H1 (cell line): ENCODE data around the gene DCLK1. TPM values are rescaled to one million over a fixed set of nuclear protein-coding genes. Genes with fewer than 3 reads are reported as not detected.

Experiments
- CTCF ChIA-PET: fragments of 300-600 bp; sonication (Branson Sonifier 250); formaldehyde crosslinking; loops from one replicate; lab custom pipeline; 2021; ENCODE audit not compliant: partially characterized antibody; lab: Charles Lee
- POLR2A ChIA-PET: fragments of 300-600 bp; sonication (Branson Sonifier 250); formaldehyde crosslinking; loops from one replicate; lab custom pipeline; 2021; ENCODE audit warnings: inconsistent platforms; ENCODE audit not compliant: partially characterized antibody; lab: Charles Lee
- DNase-seq, 2 experiments: peaks; one replicate each; pipeline versions ENCODE4 v3.0.0 to v3.0.0-alpha.2; 2010 to 2022; ENCODE audit warnings: low spot score in 2 of 2, low read depth in 1 of 2, mixed read lengths in 1 of 2
- FAIRE-seq: peaks from 2 replicates; lab custom pipeline; 2011; peaks lifted over from hg19 to GRCh38; lab: Jason Lieb, UNC
- H2AFZ ChIP-seq: 2 replicates; pipeline ENCODE4 v1.8.1; 2012; ENCODE audit warnings: low read length, inconsistent platforms
- H2AK5ac ChIP-seq: 2 replicates; pipeline ENCODE4 v1.6.1; 2013; ENCODE audit warnings: low read depth, low read length
- H2BK120ac ChIP-seq: replicated peaks from 2 replicates; pipeline ENCODE3; 2013; ENCODE audit warnings: low read depth, low read length, inconsistent platforms
- H2BK12ac ChIP-seq: 2 replicates; pipeline ENCODE4 v1.6.1; 2013; ENCODE audit warnings: low read depth, low read length
- H2BK15ac ChIP-seq: 2 replicates; pipeline ENCODE4 v1.6.1; 2013; ENCODE audit warnings: low read length
- H2BK20ac ChIP-seq: 2 replicates; pipeline ENCODE4 v1.6.1; 2013; ENCODE audit warnings: low read length
- H2BK5ac ChIP-seq: 2 replicates; pipeline ENCODE4 v1.6.1; 2013; ENCODE audit warnings: low read depth, low read length
- H3K14ac ChIP-seq: 2 replicates; pipeline ENCODE4 v1.6.1; 2013; ENCODE audit warnings: inconsistent platforms; ENCODE audit not compliant: insufficient read length
- H3K18ac ChIP-seq: 2 replicates; pipeline ENCODE4 v1.6.1; 2013; ENCODE audit warnings: low read length; ENCODE audit errors: extremely low read depth
- H3K23ac ChIP-seq: 2 replicates; pipeline ENCODE4 v1.6.1; 2013; ENCODE audit warnings: inconsistent platforms; ENCODE audit not compliant: insufficient read length
- H3K23me2 ChIP-seq: 2 replicates; pipeline ENCODE4 v1.6.1; 2013; ENCODE audit warnings: low read depth, low read length
- H3K27ac ChIP-seq: 2 replicates; pipeline ENCODE4 v1.6.1; 2011; ENCODE audit warnings: low read depth, low read length, inconsistent platforms
- H3K27me3 ChIP-seq, 4 experiments: replicated peaks in 1 of 4; 1 replicate in 1 of 4; 2 replicates in 3 of 4; pipeline versions ENCODE4 v1.6.1 to v1.8.1; 2011 to 2013; ENCODE audit warnings: low read length in 3 of 4, mild to moderate bottlenecking in 3 of 4, inconsistent platforms in 2 of 4, mixed read lengths in 2 of 4, moderate library complexity in 1 of 4; ENCODE audit not compliant: control insufficient read depth in 3 of 4, insufficient read depth in 3 of 4; ENCODE audit errors: extremely low read depth in 1 of 4
- H3K36me3 ChIP-seq, 4 experiments: 2 replicates each; pipeline versions ENCODE4 v1.6.1 to v1.8.1; 2011 to 2013; ENCODE audit warnings: mild to moderate bottlenecking in 4 of 4, low read length in 3 of 4, moderate library complexity in 2 of 4, control low read depth in 1 of 4, inconsistent platforms in 1 of 4; ENCODE audit not compliant: insufficient read depth in 4 of 4, control insufficient read depth in 2 of 4
- H3K4ac ChIP-seq: replicated peaks from 2 replicates; pipeline ENCODE3; 2013; ENCODE audit warnings: low read length, low read depth, mixed read lengths, inconsistent platforms; ENCODE audit not compliant: insufficient read length
- H3K4me1 ChIP-seq, 4 experiments: replicated peaks in 1 of 4; 1 replicate in 1 of 4; 2 replicates in 3 of 4; pipeline versions ENCODE4 v1.6.1 to v1.8.1; 2011 to 2013; ENCODE audit warnings: low read length in 3 of 4, inconsistent platforms in 2 of 4, mixed read lengths in 1 of 4; ENCODE audit not compliant: insufficient read depth in 4 of 4, control insufficient read depth in 3 of 4
- H3K4me2 ChIP-seq, 2 experiments: 2 replicates each; pipeline versions ENCODE4 v1.6.1 to v1.8.1; 2011 to 2013; ENCODE audit warnings: low read depth in 2 of 2, low read length in 2 of 2, control low read depth in 1 of 2, inconsistent platforms in 1 of 2, mild to moderate bottlenecking in 1 of 2; ENCODE audit not compliant: insufficient read depth in 1 of 2
- H3K4me3 ChIP-seq, 4 experiments: fragments of 200-600, 300-600 bp in 1 of 4; sonication (generic), shearing (Covaris generic), sonication (Bioruptor Twin) in 1 of 4; 2 replicates each; pipeline versions ENCODE4 v1.5.1 to v1.8.1; 2011 to 2016; ENCODE audit warnings: low read length in 4 of 4, low read depth in 3 of 4, control low read depth in 2 of 4, inconsistent platforms in 2 of 4, mild to moderate bottlenecking in 2 of 4, mixed read lengths in 1 of 4, moderate library complexity in 1 of 4; ENCODE audit not compliant: insufficient read depth in 2 of 4; ENCODE audit errors: extremely low read depth in 1 of 4
- H3K56ac ChIP-seq: replicated peaks from 2 replicates; pipeline ENCODE3; 2013; ENCODE audit warnings: low read depth, mild to moderate bottlenecking, mixed read lengths, low read length, inconsistent platforms; ENCODE audit not compliant: insufficient read length
- H3K79me1 ChIP-seq: 2 replicates; pipeline ENCODE4 v1.6.1; 2013; ENCODE audit warnings: low read depth, low read length, control low read depth
- H3K79me2 ChIP-seq, 2 experiments: 2 replicates each; pipeline versions ENCODE4 v1.6.1 to v1.8.1; 2012 to 2013; ENCODE audit warnings: low read length in 2 of 2, mild to moderate bottlenecking in 2 of 2, inconsistent platforms in 1 of 2; ENCODE audit not compliant: insufficient read depth in 2 of 2, control insufficient read depth in 1 of 2
- H3K9ac ChIP-seq, 4 experiments: replicated peaks in 1 of 4; 1 replicate in 1 of 4; 2 replicates in 3 of 4; pipeline versions ENCODE4 v1.6.1 to v1.8.1; 2011 to 2013; ENCODE audit warnings: low read depth in 3 of 4, low read length in 3 of 4, control low read depth in 2 of 4, mild to moderate bottlenecking in 2 of 4, moderate library complexity in 2 of 4, inconsistent platforms in 1 of 4; ENCODE audit errors: extremely low read depth in 1 of 4
- H3K9me3 ChIP-seq, 2 experiments: 2 replicates each; pipeline versions ENCODE4 v1.6.1 to v1.8.1; 2012 to 2013; ENCODE audit warnings: mild to moderate bottlenecking in 2 of 2, moderate library complexity in 2 of 2, control low read depth in 1 of 2, inconsistent platforms in 1 of 2, low read depth in 1 of 2, low read length in 1 of 2, mixed read lengths in 1 of 2; ENCODE audit not compliant: insufficient read depth in 2 of 2
- H4K20me1 ChIP-seq, 2 experiments: replicated peaks in 1 of 2; 2 replicates each; pipeline versions ENCODE3 to v1.8.1; 2011 to 2013; ENCODE audit warnings: inconsistent platforms in 2 of 2, low read length in 2 of 2, mild to moderate bottlenecking in 1 of 2; ENCODE audit not compliant: insufficient read depth in 2 of 2, control insufficient read depth in 1 of 2
- H4K5ac ChIP-seq: 2 replicates; pipeline ENCODE4 v1.6.1; 2013; ENCODE audit warnings: low read length, low read depth, mixed read lengths, inconsistent platforms; ENCODE audit not compliant: insufficient read length
- H4K8ac ChIP-seq: 2 replicates; pipeline ENCODE4 v1.8.0; 2013; ENCODE audit warnings: mild to moderate bottlenecking, moderate library complexity, low read length, inconsistent platforms; ENCODE audit not compliant: insufficient read depth; ENCODE audit errors: extremely low read depth
- H4K91ac ChIP-seq: replicated peaks from 2 replicates; pipeline ENCODE3; 2013; ENCODE audit warnings: low read length, mixed read lengths, inconsistent platforms; ENCODE audit not compliant: insufficient read length
- BRCA1 ChIP-seq: IDR thresholded peaks from 2 replicates; pipeline ENCODE4 v1.6.1; 2012; ENCODE audit warnings: low read depth, low read length, improper control_type of control experiment
- KDM4A ChIP-seq: IDR thresholded peaks from one replicate; pipeline ENCODE4 v1.7.1; 2012; ENCODE audit warnings: low read depth, mild to moderate bottlenecking, moderate library complexity, low read length, inconsistent platforms; ENCODE audit not compliant: severe bottlenecking
- SIN3A ChIP-seq, 2 experiments: IDR thresholded peaks in 1 of 2; conservative IDR thresholded peaks in 1 of 2; 2 replicates each; pipeline ENCODE4 v1.6.1; 2011 to 2012; ENCODE audit warnings: low read length in 2 of 2, improper control_type of control experiment in 1 of 2, low read depth in 1 of 2, mild to moderate bottlenecking in 1 of 2
- SUZ12 ChIP-seq: fragments of 200-600 bp; sonication (generic); IDR thresholded peaks from 2 replicates; pipeline ENCODE4 v1.6.1; 2012; ENCODE audit warnings: mild to moderate bottlenecking, inconsistent platforms, low read length, moderate library complexity, mixed read lengths
- WGBS, 2 experiments: shearing (Covaris generic) in 1 of 2; methylation state at CpG; one replicate each; pipeline versions ENCODE4 v1.1.6 to v1.1.7; 2013 to 2015; ENCODE audit warnings: low lambda C conversion rate in 2 of 2, mixed read lengths in 2 of 2, inconsistent platforms in 1 of 2, low coverage in 1 of 2, missing lambda C conversion rate in 1 of 2; ENCODE audit not compliant: insufficient replicate concordance in 2 of 2, insufficient coverage in 1 of 2, insufficient read length in 1 of 2; ENCODE audit errors: extremely low coverage in 1 of 2, missing lambda C conversion rate in 1 of 2; 5-methylcytosine and 5-hydroxymethylcytosine counted together
- polyA plus RNA-seq, 7 experiments: library from polyadenylated mRNA; depleted of rRNA in 3 of 7; stranded (reverse) in 5 of 7; unstranded in 2 of 7; fragments of >200 nt in 5 of 7; fragments of 200-250 nt in 2 of 7; gene quantifications; 1 replicate in 5 of 7; 2 replicates in 1 of 7; 4 replicates in 1 of 7; pipeline versions ENCODE4 v1.2.1 to v1.2.3, GENCODE V29; 2011 to 2013; ENCODE audit warnings: missing spikeins in 2 of 7, mixed read lengths in 2 of 7
- total RNA-seq: library from RNA; stranded (reverse); fragmentation: NEBNext Ultra II Directional; extraction: Animal tissue kit (Norgen Biotek cat#: 25700); gene quantifications from 2 replicates; pipeline ENCODE4 v1.2.1, GENCODE V29; 2021
- TF ChIP-seq, protein P1 (sequence below): IDR thresholded peaks from 2 replicates; pipeline ENCODE4 v1.6.1; 2011; ENCODE audit warnings: low read length, improper control_type of control experiment
- TF ChIP-seq, protein P2 (sequence below): IDR thresholded peaks from 2 replicates; pipeline ENCODE4 v1.6.1; 2011; ENCODE audit warnings: low read depth, mild to moderate bottlenecking, low read length; ENCODE audit not compliant: insufficient read depth
- TF ChIP-seq, protein P3 (sequence below), 3 experiments: IDR thresholded peaks; 1 replicate in 2 of 3; 2 replicates in 1 of 3; pipeline versions ENCODE4 v1.5.1 to v1.6.1; 2011; ENCODE audit warnings: low read length in 3 of 3, mild to moderate bottlenecking in 3 of 3, inconsistent platforms in 2 of 3, low read depth in 1 of 3, moderate library complexity in 1 of 3; ENCODE audit not compliant: insufficient read depth in 1 of 3; ENCODE audit errors: control extremely low read depth in 1 of 3

The DCLK1 gene
- total and polyA plus RNA-seq, 2 of the 8 experiments (the other 6 are each of a cell fraction or from before 2014, with no cell fraction given) = 22.8 to 41.0 TPM

DNA sequence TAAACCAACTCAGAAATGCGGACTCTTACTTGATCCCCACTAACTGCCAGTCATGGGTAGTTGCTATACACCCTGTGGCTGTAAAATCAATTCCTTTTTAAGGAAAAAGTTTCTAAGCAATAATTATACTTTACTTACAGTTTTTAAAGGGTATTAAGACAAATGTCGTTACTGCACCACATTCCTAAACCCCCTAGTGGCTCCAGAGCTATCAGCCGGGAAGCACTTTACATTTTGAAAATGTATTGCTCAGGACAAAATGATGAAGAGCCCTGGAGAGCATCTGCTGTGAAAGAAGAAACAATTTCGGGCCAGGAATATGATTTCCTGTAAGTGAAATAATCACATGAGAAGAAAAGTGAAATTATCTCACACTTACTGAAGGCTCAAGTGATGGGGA is 36.7 kb downstream of the DCLK1 start:
- Histone ChIP-seq H3K9me3 (no peaks in the 10 kb centered on the region; a peak in 1 of 4 replicates), H3K14ac (no peak overlapping the region), H3K18ac (no peak overlapping the region), H4K8ac (no peak overlapping the region), H4K20me1 (no peaks in the 10 kb centered on the region), H3K79me1 (no peaks in the 10 kb centered on the region), H2BK20ac (no peak overlapping the region), H3K56ac (no peak overlapping the region), H3K79me2 (no peaks in the 10 kb centered on the region), H2AK5ac (no peak overlapping the region), H2BK120ac (no peak overlapping the region), H2AFZ (no peak overlapping the region), H4K91ac (no peak overlapping the region), H2BK5ac (no peak overlapping the region), H3K27ac (no peak overlapping the region), H3K36me3 (no peaks in the 10 kb centered on the region), H3K4me1 (peaks cover 0 to 5% (median 0%) of the 10 kb centered on the region in 4 experiments; a peak in 1 of 7 replicates), H3K4me3 (no peak overlapping the region), H3K4ac (no peak overlapping the region), H3K27me3 (no peaks in the 10 kb centered on the region), H2BK12ac (no peak overlapping the region), H3K9ac (no peak overlapping the region), H3K23ac (no peak overlapping the region), H4K5ac (no peak overlapping the region), H3K4me2 (no peak overlapping the region), H3K23me2 (no peaks in the 10 kb centered on the region), H2BK15ac (no peak overlapping the region)
- DNase-seq (no peak), FAIRE-seq (no peak)
- ChIA-PET CTCF (interaction anchor here (0.6 to 3.0 kb wide), 5 partner anchors 8 to 399 kb away, joined by 3 to 14 read pairs (median 3); no protein-coding TSS in a partner anchor), POLR2A (interaction anchor here (0.8 to 1.2 kb wide), 2 partner anchors 13 to 36 kb away, joined by 3 to 4 read pairs; no protein-coding TSS in a partner anchor)
- WGBS, 2 experiments = 73% methylated on average over 4 of the region's 4 CpGs; no CpG with 5 or more reads in 1 of the 2 experiments
- TF ChIP-seq BRCA1 = no peak
- no peak for TF ChIP-seq SIN3A (conservative IDR thresholded peaks at IDR 0.05 in 1 of 2, IDR thresholded peaks at IDR 0.05 in 1 of 2; ENCODE audit: low read depth in 1 of 2, low read length in 2 of 2)
- TF ChIP-seq, protein P1, sequence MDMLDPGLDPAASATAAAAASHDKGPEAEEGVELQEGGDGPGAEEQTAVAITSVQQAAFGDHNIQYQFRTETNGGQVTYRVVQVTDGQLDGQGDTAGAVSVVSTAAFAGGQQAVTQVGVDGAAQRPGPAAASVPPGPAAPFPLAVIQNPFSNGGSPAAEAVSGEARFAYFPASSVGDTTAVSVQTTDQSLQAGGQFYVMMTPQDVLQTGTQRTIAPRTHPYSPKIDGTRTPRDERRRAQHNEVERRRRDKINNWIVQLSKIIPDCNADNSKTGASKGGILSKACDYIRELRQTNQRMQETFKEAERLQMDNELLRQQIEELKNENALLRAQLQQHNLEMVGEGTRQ = no peak
- TF ChIP-seq KDM4A = no peak
- TF ChIP-seq SUZ12 = no peak
- TF ChIP-seq, protein P2, sequence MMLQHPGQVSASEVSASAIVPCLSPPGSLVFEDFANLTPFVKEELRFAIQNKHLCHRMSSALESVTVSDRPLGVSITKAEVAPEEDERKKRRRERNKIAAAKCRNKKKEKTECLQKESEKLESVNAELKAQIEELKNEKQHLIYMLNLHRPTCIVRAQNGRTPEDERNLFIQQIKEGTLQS = no peak
- TF ChIP-seq, protein P3, sequence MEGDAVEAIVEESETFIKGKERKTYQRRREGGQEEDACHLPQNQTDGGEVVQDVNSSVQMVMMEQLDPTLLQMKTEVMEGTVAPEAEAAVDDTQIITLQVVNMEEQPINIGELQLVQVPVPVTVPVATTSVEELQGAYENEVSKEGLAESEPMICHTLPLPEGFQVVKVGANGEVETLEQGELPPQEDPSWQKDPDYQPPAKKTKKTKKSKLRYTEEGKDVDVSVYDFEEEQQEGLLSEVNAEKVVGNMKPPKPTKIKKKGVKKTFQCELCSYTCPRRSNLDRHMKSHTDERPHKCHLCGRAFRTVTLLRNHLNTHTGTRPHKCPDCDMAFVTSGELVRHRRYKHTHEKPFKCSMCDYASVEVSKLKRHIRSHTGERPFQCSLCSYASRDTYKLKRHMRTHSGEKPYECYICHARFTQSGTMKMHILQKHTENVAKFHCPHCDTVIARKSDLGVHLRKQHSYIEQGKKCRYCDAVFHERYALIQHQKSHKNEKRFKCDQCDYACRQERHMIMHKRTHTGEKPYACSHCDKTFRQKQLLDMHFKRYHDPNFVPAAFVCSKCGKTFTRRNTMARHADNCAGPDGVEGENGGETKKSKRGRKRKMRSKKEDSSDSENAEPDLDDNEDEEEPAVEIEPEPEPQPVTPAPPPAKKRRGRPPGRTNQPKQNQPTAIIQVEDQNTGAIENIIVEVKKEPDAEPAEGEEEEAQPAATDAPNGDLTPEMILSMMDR (IDR thresholded peaks at IDR 0.05; ENCODE audit: control extremely low read depth in 1 of 3, insufficient read depth in 1 of 3, low read depth in 1 of 3, low read length in 3 of 3) = peak in 1 of 3 experiments; percentile 17; a peak in 1 of 4 replicates
